Choroid plexus epithelial cell (primary cell): ENCODE measurements around the gene PBX1.

ENCODE experiments used
- DNase-seq: peaks from one replicate; pipeline ENCODE4 v3.0.0-alpha.2; 2010; ENCODE audit warnings: low read depth
- H3K4me3 ChIP-seq: 2 replicates; pipeline ENCODE4 v1.5.1; 2011; ENCODE audit warnings: low read depth, mild to moderate bottlenecking, control low read depth, low read length, moderate library complexity
- CTCF ChIP-seq: conservative IDR thresholded peaks from 2 replicates; pipeline ENCODE4 v1.5.1; 2011; ENCODE audit warnings: low read depth, mild to moderate bottlenecking, control low read depth, inconsistent platforms, low read length, moderate library complexity

PBX1 gene

GRCh38 chr1:164624400-164624799 is 65.4 kb downstream of the PBX1 start:
- DNase-seq: no peak
- TF ChIP-seq CTCF: no peak

GRCh38 chr1:164625004-164625617 is 66.1 kb downstream of the PBX1 start:
- DNase-seq: no peak
- no peak overlapping the region for H3K4me3 ChIP-seq
- peak; percentile 51 for TF ChIP-seq CTCF

More at GRCh38 chr1:164624400-164624799, 65.4 kb downstream of the PBX1 start:
- no peak overlapping the region for H3K4me3 ChIP-seq

GRCh38 chr1:164628772-164629171 is 69.8 kb downstream of the PBX1 start:
- TF ChIP-seq CTCF: no peak

GRCh38 chr1:164629971-164630370 is 71.0 kb downstream of the PBX1 start:
- no peak for TF ChIP-seq CTCF
- no peak overlapping the region for H3K4me3 ChIP-seq
- no peak for DNase-seq

More at GRCh38 chr1:164628772-164629171, 69.8 kb downstream of the PBX1 start:
- DNase-seq: no peak
- H3K4me3 ChIP-seq: no peak overlapping the region

GRCh38 chr1:164630626-164631396 is 71.8 kb downstream of the PBX1 start:
- no peak for TF ChIP-seq CTCF
- DNase-seq: no peak
- no peak overlapping the region for H3K4me3 ChIP-seq

- no peak for TF ChIP-seq CTCF
- no peak overlapping the region for H3K4me3 ChIP-seq
- DNase-seq: no peak
Observed at GRCh38 chr1:164631751-164632150, 72.8 kb downstream of the PBX1 start.
